Glutamatergic neuron (in vitro differentiated cells): ENCODE results near the gene SLC16A9. TPM values are rescaled to one million over a fixed set of nuclear protein-coding genes. Genes with fewer than 3 reads are reported as not detected.

Source experiments
- DNase-seq: peaks from one replicate; pipeline ENCODE4 v3.0.0; 2022
- H3K27ac Mint-ChIP-seq: one replicate; pipeline ENCODE4 v1.8.0; 2020; ENCODE audit warnings: mild to moderate bottlenecking, mixed read lengths, inconsistent platforms; ENCODE audit not compliant: unreplicated experiment
- H3K27me3 Mint-ChIP-seq: one replicate; pipeline ENCODE4 v1.8.0; 2020; ENCODE audit warnings: mild to moderate bottlenecking, moderate library complexity, mixed read lengths, inconsistent platforms; ENCODE audit not compliant: unreplicated experiment
- H3K36me3 Mint-ChIP-seq: one replicate; pipeline ENCODE4 v1.8.0; 2020; ENCODE audit warnings: mild to moderate bottlenecking, mixed read lengths, inconsistent platforms; ENCODE audit not compliant: unreplicated experiment
- H3K4me1 Mint-ChIP-seq: one replicate; pipeline ENCODE4 v1.8.0; 2020; ENCODE audit warnings: mild to moderate bottlenecking, low read depth, mixed read lengths, inconsistent platforms; ENCODE audit not compliant: unreplicated experiment
- H3K4me3 Mint-ChIP-seq: one replicate; pipeline ENCODE4 v1.8.0; 2020; ENCODE audit warnings: mild to moderate bottlenecking, mixed read lengths, inconsistent platforms; ENCODE audit not compliant: unreplicated experiment
- H3K9me3 Mint-ChIP-seq: one replicate; pipeline ENCODE4 v1.8.0; 2020; ENCODE audit warnings: mild to moderate bottlenecking, moderate library complexity, mixed read lengths, inconsistent platforms; ENCODE audit not compliant: unreplicated experiment
- CTCF ChIP-seq: fragments of 200-600 bp; sonication (generic); IDR thresholded peaks from one replicate; pipeline ENCODE4 v1.5.0; 2021; ENCODE audit not compliant: partially characterized antibody, unreplicated experiment
- total RNA-seq: library from RNA; stranded (reverse); fragmentation: NEBNext Ultra II Directional; extraction: Animal tissue kit (Norgen Biotek cat#: 25700); gene quantifications from one replicate; pipeline ENCODE4 v1.2.1, GENCODE V29; 2021; ENCODE audit not compliant: unreplicated experiment

Gene SLC16A9
- total RNA-seq, 1 donor from 2014 or later: 1.2 TPM

GRCh38 chr10:59623133-59624121 lies 86.2 kb downstream of the SLC16A9 start:
- Mint-ChIP-seq H3K4me1 (peaks cover 3% of the 10 kb centered on the region), H3K4me3 (no peak overlapping the region), H3K9me3 (peaks cover 2% of the 10 kb centered on the region), H3K27me3 (peaks cover 3% of the 10 kb centered on the region), H3K27ac (no peak overlapping the region), H3K36me3 (no peaks in the 10 kb centered on the region)
- no peak for DNase-seq
- TF ChIP-seq CTCF: no peak

GRCh38 chr10:59622320-59623132 lies 87.1 kb downstream of the SLC16A9 start:
- Mint-ChIP-seq H3K9me3 (no peaks in the 10 kb centered on the region), H3K4me1 (peaks cover 3% of the 10 kb centered on the region), H3K27me3 (peaks cover 3% of the 10 kb centered on the region), H3K36me3 (no peaks in the 10 kb centered on the region), H3K27ac (no peak overlapping the region), H3K4me3 (no peak overlapping the region)
- peak; percentile 80 for TF ChIP-seq CTCF
- DNase-seq: peak; percentile 35

GRCh38 chr10:59621771-59622170 lies 87.9 kb downstream of the SLC16A9 start:
- Mint-ChIP-seq H3K4me3 (no peak overlapping the region), H3K4me1 (peaks cover 3% of the 10 kb centered on the region), H3K9me3 (no peaks in the 10 kb centered on the region), H3K36me3 (no peaks in the 10 kb centered on the region), H3K27me3 (peaks cover 3% of the 10 kb centered on the region), H3K27ac (no peak overlapping the region)
- TF ChIP-seq CTCF: no peak
- no peak for DNase-seq

GRCh38 chr10:59618666-59619065 lies 91.0 kb downstream of the SLC16A9 start:
- H3K36me3 Mint-ChIP-seq: no peaks in the 10 kb centered on the region
- no peak overlapping the region for H3K27ac Mint-ChIP-seq
- TF ChIP-seq CTCF: no peak
- no peak overlapping the region for H3K4me3 Mint-ChIP-seq
- DNase-seq: no peak
- H3K27me3 Mint-ChIP-seq: no peaks in the 10 kb centered on the region
- no peaks in the 10 kb centered on the region for H3K9me3 Mint-ChIP-seq
- no peaks in the 10 kb centered on the region for H3K4me1 Mint-ChIP-seq
